Lower leg skin (tissue), 4 donors: Measurements from ENCODE around the gene PDX1. TPM values are rescaled to one million over a fixed set of nuclear protein-coding genes. Genes with fewer than 3 reads are reported as not detected.

Source experiments
- DNase-seq, 2 donors: peaks; one replicate each; pipeline ENCODE4 v3.0.0-alpha.2; 2019; ENCODE audit warnings: low spot score in 2 of 2
- H3K4me3 ChIP-seq: fragments of 200-600 bp; sonication (generic); 2 replicates; pipeline ENCODE4 v1.5.1; 2017; ENCODE audit warnings: mild to moderate bottlenecking, low read depth; ENCODE audit not compliant: poor library complexity, severe bottlenecking
- CTCF ChIP-seq, 3 donors: fragments of 450-650 bp; IDR thresholded peaks; one replicate each; pipeline ENCODE4 v1.5.1; 2016; ENCODE audit warnings: antibody characterized with exemption in 3 of 3, mild to moderate bottlenecking in 3 of 3, moderate library complexity in 2 of 3
- POLR2A ChIP-seq, 2 donors: fragments of 450-650 bp; IDR thresholded peaks; one replicate each; pipeline ENCODE4 v1.6.1; 2016 to 2017; ENCODE audit warnings: antibody characterized with exemption in 2 of 2, mild to moderate bottlenecking in 1 of 2, moderate library complexity in 1 of 2
- WGBS, 2 donors: methylation state at CpG; one replicate each; pipeline ENCODE4 v1.1.5; 2018; 5-methylcytosine and 5-hydroxymethylcytosine counted together
- intact Hi-C: fragments of 100-400 bp; cut with DNase I; formaldehyde crosslinking; loops from one replicate; pipeline ENCODE4 v1.15.0; 2023; ENCODE audit warnings: low total_unique reads
- total RNA-seq, 4 donors: library from RNA; depleted of rRNA; stranded (reverse); fragments of >200 nt; gene quantifications; one replicate each; pipeline ENCODE4 v1.1.0, GENCODE V29; 2016

Gene PDX1
- total RNA-seq, 4 donors from 2014 or later = not detected

DNA sequence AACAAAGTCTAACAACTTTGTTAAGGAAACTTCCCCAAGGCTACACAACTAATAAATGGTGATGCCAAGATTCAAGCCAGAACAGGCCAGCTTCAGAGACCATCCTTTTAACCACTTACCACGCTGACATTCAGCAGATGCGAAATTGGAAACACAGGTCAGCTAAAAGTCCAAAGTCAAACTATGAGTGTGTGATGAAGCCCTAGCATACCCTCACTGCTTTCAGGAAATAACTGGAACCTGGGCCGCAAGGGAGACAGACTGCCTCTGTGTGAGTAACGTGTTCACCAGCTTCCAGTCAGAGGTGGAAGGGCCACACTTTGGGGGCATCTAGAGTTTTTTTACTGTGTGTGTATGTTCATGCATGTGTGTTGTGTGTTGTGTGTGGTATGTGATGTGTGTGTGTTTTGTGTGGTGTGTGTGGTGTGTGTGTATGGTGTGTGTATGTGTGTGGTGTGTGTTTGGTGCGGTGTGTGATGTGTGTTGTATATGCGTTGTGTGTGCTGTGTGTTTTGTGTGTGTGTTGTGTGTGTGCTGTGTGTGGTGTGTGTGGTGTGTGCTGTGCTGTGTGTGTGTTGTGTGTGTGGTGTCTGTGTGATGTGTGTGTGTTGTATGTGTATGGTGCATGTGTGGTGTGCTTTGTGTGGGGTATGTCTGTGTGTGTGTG, 12.5 kb upstream of the PDX1 start:
- no peak for TF ChIP-seq CTCF (IDR thresholded peaks at IDR 0.05)
- TF ChIP-seq POLR2A (IDR thresholded peaks at IDR 0.05) = no peak
- intact Hi-C loops = no loop called here
- WGBS, 2 donors = 75 to 76% methylated on average over 6 of the region's 6 CpGs

GRCh38 chr13:27909378-27909777, 10.4 kb upstream of the PDX1 start:
- DNase-seq = no peak
- intact Hi-C loops = no loop called here
- 45 to 54% methylated on average over 4 of the region's 4 CpGs for WGBS, 2 donors
- TF ChIP-seq CTCF (IDR thresholded peaks at IDR 0.05) = no peak
- TF ChIP-seq POLR2A (IDR thresholded peaks at IDR 0.05) = no peak
- no peak overlapping the region for H3K4me3 ChIP-seq

More for the DNA sequence above, 12.5 kb upstream of the PDX1 start:
- H3K4me3 ChIP-seq = no peak overlapping the region
- DNase-seq = no peak

DNA sequence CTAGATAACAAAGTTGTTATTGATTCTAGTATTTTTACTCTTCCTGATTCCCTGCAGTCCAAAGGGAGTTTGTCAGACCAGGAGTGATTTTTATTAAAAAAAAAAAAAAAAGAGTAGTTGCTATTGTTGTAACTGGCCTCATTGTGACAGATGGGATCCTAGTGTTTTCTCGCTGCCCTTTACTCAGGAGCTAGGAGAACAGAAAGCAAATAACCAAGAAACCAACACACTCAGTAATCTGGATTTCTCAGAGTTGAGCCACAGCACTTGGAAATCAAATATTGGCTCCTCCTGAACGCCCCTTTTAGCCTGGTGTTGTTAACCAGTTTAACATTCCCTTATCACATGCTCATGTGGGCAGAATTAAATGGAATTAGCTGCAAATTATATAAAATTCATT, 8.3 kb upstream of the PDX1 start:
- TF ChIP-seq CTCF (IDR thresholded peaks at IDR 0.05) (no peak), POLR2A (IDR thresholded peaks at IDR 0.05) (no peak)
- intact Hi-C loops = no loop called here
- no peak overlapping the region for H3K4me3 ChIP-seq
- 58 to 61% methylated on average over 2 of the region's 2 CpGs for WGBS, 2 donors
- DNase-seq = no peak

DNA sequence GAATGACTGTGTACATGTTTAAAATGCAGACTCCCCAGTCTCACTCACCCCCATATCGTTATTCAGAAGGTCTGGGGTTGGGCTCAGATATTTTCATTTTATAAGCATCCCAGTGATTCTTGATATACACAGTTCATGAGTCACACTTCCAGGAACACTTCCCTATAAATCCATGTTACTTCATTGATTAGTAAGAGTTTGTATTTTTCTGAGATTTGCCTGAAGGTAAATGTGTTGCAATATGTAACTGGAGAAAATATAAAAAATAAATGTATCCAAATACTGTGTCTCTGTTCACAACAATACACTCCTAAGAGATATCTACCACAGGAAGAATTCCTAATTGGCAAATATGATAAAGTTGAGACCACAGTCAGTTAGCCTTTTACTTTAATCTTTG, 6.6 kb upstream of the PDX1 start:
- 35 to 55% methylated on average over 1 of the region's 1 CpG for WGBS, 2 donors
- intact Hi-C loops = no loop called here
- DNase-seq = no peak
- TF ChIP-seq CTCF (IDR thresholded peaks at IDR 0.05) (no peak), POLR2A (IDR thresholded peaks at IDR 0.05) (no peak)
- H3K4me3 ChIP-seq = no peak overlapping the region

DNA sequence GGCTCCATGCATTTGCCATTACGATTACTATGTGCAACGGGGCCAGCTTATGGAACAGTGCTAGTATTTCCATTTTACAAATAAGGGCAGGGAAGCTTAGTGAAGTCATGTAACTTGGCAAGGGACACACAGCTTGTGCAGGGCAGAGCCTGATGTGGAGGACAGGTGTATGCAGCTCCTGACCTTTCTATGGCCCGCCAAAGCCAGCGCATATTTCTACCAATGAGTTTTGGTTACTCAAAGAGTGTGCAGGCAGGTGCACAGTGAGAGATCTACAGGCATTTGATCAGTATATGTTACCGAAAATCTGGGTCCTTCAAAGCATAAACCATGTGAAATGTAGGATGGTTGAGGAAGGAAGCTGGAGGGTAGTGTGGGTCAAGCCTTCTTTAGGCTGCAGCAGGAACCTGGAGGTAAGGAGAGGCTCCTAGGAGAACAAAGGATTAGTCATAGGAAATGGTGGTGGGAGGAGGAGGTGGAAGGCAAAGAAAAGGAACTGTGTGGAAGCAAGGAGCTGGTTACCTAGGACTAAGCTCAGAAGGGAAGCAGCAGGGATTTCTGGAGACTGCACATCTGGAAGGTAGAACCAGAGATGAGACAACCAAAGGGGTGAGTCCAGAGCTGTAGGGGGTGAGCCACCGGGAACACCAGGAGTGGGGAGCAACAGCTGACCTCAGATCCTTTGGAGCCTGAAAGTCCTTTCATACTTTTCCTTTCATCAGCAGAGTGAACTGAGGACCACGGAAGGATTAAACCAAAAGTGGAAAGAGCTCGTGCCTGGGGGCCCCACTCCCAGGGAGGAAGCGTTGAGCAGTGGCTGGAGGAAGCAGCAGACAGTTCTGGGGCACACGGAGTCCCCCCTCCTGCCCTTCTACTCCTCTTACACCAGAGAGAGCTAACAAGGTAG, 4.2 kb upstream of the PDX1 start:
- intact Hi-C loops = no loop called here
- WGBS, 2 donors = 47 to 52% methylated on average over 10 of the region's 10 CpGs
- no peak overlapping the region for H3K4me3 ChIP-seq

More for the DNA sequence above, 4.2 kb upstream of the PDX1 start:
- TF ChIP-seq POLR2A (IDR thresholded peaks at IDR 0.05) (no peak), CTCF (IDR thresholded peaks at IDR 0.05) (no peak)
- no peak for DNase-seq
